Measurements from ENCODE around the gene HOXD8. TPM values are rescaled to one million over a fixed set of nuclear protein-coding genes. Genes with fewer than 3 reads are reported as not detected.

The HOXD8 gene
- total RNA-seq, 1 donor from 2014 or later: not detected

DNA sequence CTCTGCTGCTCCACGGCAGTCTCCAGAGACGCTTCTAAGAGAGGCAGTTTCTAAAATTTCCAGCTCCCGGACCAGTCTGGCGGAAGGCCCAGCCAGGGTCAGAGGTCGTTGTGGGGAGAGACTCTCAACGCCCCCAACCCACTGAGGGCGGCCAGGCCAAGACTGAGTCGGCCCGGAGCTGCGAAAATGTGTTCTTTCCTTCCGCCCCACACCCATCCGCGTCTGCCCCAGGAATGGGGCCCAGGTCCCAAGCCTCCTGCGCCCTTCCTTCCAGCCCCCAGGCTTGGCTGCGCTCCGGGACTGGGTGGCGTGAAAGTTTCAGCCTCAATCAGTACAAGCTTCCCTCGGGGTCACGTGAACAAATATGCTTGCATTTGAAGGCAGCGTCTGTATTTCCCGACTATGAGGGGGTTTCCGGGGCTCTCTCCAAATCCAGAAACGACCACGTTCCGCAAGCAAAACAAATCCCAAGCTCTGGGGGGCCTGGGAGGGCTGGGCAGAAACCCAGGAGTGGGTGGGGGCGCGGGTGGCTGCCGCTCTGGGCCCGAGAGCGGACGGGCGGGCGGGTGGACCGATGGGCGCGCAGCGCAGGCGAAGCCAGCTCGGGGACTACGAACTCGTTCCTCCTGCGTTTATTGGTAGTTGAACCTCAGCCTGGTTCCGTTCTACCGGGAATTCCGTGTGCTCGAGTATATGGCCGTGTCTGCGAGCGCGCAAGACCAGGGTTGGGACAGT is 30.9 kb downstream of the HOXD8 start:
- Mint-ChIP-seq H3K36me3 (ENCODE audit: unreplicated experiment) (no peaks in the 10 kb centered on the region), H3K27me3 (ENCODE audit: unreplicated experiment) (peaks cover 84% of the 10 kb centered on the region), H3K4me3 (ENCODE audit: unreplicated experiment) (no peak overlapping the region), H3K9me3 (ENCODE audit: unreplicated experiment) (peaks cover 3% of the 10 kb centered on the region), H3K4me1 (ENCODE audit: unreplicated experiment) (peaks cover 19% of the 10 kb centered on the region), H3K27ac (ENCODE audit: unreplicated experiment) (no peak overlapping the region)
- TF ChIP-seq, protein P1, sequence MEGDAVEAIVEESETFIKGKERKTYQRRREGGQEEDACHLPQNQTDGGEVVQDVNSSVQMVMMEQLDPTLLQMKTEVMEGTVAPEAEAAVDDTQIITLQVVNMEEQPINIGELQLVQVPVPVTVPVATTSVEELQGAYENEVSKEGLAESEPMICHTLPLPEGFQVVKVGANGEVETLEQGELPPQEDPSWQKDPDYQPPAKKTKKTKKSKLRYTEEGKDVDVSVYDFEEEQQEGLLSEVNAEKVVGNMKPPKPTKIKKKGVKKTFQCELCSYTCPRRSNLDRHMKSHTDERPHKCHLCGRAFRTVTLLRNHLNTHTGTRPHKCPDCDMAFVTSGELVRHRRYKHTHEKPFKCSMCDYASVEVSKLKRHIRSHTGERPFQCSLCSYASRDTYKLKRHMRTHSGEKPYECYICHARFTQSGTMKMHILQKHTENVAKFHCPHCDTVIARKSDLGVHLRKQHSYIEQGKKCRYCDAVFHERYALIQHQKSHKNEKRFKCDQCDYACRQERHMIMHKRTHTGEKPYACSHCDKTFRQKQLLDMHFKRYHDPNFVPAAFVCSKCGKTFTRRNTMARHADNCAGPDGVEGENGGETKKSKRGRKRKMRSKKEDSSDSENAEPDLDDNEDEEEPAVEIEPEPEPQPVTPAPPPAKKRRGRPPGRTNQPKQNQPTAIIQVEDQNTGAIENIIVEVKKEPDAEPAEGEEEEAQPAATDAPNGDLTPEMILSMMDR (IDR thresholded peaks at IDR 0.05): no peak
- DNase-seq (ENCODE audit: extremely low spot score, unreplicated experiment): no peak

DNA sequence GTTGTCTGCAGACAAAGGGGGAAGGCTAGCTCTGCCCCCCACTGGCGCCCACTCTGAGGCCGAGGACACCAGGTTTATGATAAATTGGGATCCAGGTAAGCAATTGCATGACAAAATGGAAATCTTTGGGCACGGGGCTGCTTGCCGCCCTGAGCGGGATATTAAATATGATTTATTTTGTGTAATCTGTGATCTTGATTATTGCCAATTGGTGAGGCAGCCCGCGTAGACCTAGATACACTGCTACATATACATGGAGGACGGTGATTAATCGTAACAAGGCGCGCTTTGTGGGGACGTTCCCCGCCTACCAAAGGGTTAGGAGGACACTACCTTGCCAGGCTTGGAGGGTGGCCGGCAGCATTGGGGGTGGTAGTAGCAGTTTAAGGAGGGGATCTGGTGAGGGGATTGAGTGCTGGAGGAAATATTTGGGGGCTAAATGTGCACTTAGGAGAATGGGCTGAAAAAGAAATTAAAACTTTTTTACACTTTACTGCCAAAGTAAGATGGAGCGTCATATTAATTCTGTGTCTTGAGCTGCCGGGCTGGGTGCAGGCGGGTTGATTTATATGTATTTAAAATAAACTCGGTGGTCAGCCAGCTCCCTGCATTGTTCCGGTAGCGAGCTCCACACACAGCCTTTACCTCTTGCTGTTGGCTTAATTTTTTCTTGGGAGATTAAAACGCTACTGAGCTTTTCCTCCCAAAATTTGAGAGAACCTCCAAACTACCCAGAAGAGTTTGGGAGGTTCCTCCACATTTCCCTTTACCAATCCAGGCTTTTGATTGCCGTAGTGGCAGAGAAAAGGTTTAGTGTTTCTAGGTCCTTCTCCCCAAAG is 31.7 kb downstream of the HOXD8 start:
- no peak overlapping the region for H3K4me3 Mint-ChIP-seq (ENCODE audit: unreplicated experiment)
- no peak for DNase-seq (ENCODE audit: extremely low spot score, unreplicated experiment)
- TF ChIP-seq, protein P1 (IDR thresholded peaks at IDR 0.05): no peak
- H3K4me1 Mint-ChIP-seq (ENCODE audit: unreplicated experiment): peaks cover 19% of the 10 kb centered on the region
- H3K27me3 Mint-ChIP-seq (ENCODE audit: unreplicated experiment): peaks cover 84% of the 10 kb centered on the region
- no peaks in the 10 kb centered on the region for H3K36me3 Mint-ChIP-seq (ENCODE audit: unreplicated experiment)
- H3K9me3 Mint-ChIP-seq (ENCODE audit: unreplicated experiment): peaks cover 3% of the 10 kb centered on the region
- no peak overlapping the region for H3K27ac Mint-ChIP-seq (ENCODE audit: unreplicated experiment)

DNA sequence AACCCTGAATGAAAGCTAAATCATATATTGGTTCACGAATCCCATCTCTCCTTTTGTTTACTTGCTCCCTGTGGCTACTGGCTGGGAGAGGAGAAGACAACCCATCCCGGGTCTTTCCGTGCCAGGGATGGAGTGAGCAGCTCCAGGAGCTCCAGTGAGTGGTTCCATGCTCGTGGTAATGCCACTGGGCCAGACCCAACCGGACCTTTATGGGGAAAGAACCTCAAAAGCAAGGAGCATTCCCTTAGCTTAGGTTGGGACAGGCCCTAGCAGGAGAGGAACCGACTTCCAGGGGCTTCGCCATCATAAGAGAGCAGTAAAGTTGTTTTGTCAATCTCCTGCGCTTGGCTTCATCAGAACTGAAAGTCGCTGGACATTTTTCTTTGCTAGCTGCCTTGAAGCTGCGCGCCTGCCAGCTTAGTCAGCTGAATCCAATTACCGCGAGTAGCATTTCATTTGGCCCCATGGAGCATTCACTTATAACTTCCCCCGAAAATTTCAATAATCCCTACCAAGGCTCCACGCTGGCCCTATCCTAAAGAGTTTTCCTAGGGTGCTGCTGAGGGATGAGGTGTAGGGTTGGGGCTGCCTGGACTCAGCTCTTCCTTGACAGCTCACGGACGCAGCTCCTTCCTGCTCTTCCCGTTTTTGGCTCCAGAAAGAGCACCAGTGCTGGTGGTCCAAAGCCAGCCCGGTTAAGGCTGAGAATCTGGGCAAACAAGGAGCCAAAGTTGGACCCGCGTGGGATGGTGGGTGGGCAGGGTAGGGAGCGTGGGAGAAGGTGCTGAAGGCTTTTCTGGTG is 32.5 kb downstream of the HOXD8 start:
- H3K9me3 Mint-ChIP-seq (ENCODE audit: unreplicated experiment): peaks cover 3% of the 10 kb centered on the region
- no peaks in the 10 kb centered on the region for H3K36me3 Mint-ChIP-seq (ENCODE audit: unreplicated experiment)
- no peak overlapping the region for H3K4me3 Mint-ChIP-seq (ENCODE audit: unreplicated experiment)
- DNase-seq (ENCODE audit: extremely low spot score, unreplicated experiment): no peak
- no peak overlapping the region for H3K27ac Mint-ChIP-seq (ENCODE audit: unreplicated experiment)
- TF ChIP-seq, protein P1 (IDR thresholded peaks at IDR 0.05): no peak
- H3K4me1 Mint-ChIP-seq (ENCODE audit: unreplicated experiment): peaks cover 19% of the 10 kb centered on the region
- peaks cover 86% of the 10 kb centered on the region for H3K27me3 Mint-ChIP-seq (ENCODE audit: unreplicated experiment)

DNA sequence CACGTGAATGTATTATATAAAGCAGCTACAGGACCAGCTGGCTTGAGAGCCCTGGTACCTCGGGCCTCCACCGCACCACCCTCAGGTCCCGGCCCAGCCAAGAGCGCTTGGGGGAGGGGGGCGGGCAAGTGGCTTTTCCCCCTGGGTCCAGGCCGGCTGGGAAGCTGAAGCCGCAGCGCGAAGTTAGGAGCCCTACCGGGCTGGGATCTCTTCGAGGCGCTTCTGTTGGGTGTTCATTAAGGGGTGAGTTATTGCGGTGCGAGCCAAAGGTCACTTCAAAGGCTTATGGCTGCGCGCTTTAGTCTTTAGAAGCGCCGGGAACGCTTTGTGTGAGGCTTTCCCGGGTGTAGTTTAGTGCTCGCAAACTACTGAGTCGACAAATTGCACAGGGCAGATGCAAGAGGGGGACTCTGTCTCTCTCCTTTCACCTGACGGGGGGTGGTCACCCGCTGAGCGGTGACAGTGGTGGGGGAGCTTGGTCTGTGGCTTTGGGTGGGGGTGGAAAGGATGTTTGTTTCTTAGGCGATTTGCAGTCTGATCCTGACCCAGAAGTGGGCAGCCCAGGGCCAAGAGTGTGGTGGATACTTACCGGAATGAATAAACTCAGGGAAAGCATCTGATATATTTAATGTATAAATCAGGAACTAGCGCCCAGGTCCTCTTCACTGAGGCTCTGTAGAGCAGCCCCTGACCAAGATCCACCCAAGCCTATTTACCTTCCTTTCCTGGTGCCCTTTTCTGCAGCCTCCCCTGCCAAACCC is 33.6 kb downstream of the HOXD8 start:
- Mint-ChIP-seq H3K27ac (ENCODE audit: unreplicated experiment) (no peak overlapping the region), H3K4me1 (ENCODE audit: unreplicated experiment) (peaks cover 12% of the 10 kb centered on the region), H3K36me3 (ENCODE audit: unreplicated experiment) (no peaks in the 10 kb centered on the region), H3K4me3 (ENCODE audit: unreplicated experiment) (no peak overlapping the region), H3K9me3 (ENCODE audit: unreplicated experiment) (peaks cover 3% of the 10 kb centered on the region), H3K27me3 (ENCODE audit: unreplicated experiment) (peaks cover 87% of the 10 kb centered on the region)
- TF ChIP-seq, protein P1 (IDR thresholded peaks at IDR 0.05): no peak
- no peak for DNase-seq (ENCODE audit: extremely low spot score, unreplicated experiment)

Measured in osteocyte (in vitro differentiated cells).